Fibroblast of lung (primary cell): ENCODE measurements around the gene TPR. TPM values are rescaled to one million over a fixed set of nuclear protein-coding genes. Genes with fewer than 3 reads are reported as not detected.

Experiments used
- DNase-seq, 2 donors: peaks; one replicate each; pipeline versions ENCODE4 v3.0.0 to v3.0.0-alpha.2; 2010; ENCODE audit warnings: low read depth in 2 of 2
- H2AFZ ChIP-seq: 2 replicates; pipeline ENCODE4 v1.5.1; 2012; ENCODE audit warnings: low read length, control low read depth, inconsistent platforms
- H3K27ac ChIP-seq: 2 replicates; pipeline ENCODE4 v1.5.1; 2011; ENCODE audit warnings: low read length, control low read depth; ENCODE audit not compliant: insufficient read depth
- H3K27me3 ChIP-seq: 2 replicates; pipeline ENCODE4 v1.5.1; 2011; ENCODE audit warnings: mild to moderate bottlenecking, low read length; ENCODE audit not compliant: control insufficient read depth, insufficient read depth
- H3K36me3 ChIP-seq: 2 replicates; pipeline ENCODE4 v1.5.1; 2011; ENCODE audit warnings: low read length; ENCODE audit not compliant: control insufficient read depth, insufficient read depth
- H3K4me1 ChIP-seq: 2 replicates; pipeline ENCODE4 v1.5.1; 2011; ENCODE audit warnings: low read length; ENCODE audit not compliant: control insufficient read depth, insufficient read depth; ENCODE audit errors: extremely low read depth
- H3K4me2 ChIP-seq: 2 replicates; pipeline ENCODE4 v1.5.1; 2011; ENCODE audit warnings: low read length, control low read depth; ENCODE audit not compliant: insufficient read depth; ENCODE audit errors: extremely low read depth
- H3K4me3 ChIP-seq, 4 experiments: fragments of 200-600 bp in 1 of 4; sonication (generic) in 1 of 4; replicated peaks in 1 of 4; 2 replicates each; pipeline ENCODE4 v1.5.1; 2011 to 2016; ENCODE audit warnings: low read length in 4 of 4, low read depth in 3 of 4, mild to moderate bottlenecking in 3 of 4, control low read depth in 2 of 4, inconsistent platforms in 1 of 4, mixed read lengths in 1 of 4; ENCODE audit not compliant: insufficient read depth in 1 of 4; ENCODE audit errors: control extremely low read depth in 1 of 4
- H3K79me2 ChIP-seq: 2 replicates; pipeline ENCODE4 v1.5.1; 2012; ENCODE audit warnings: mild to moderate bottlenecking, low read length, inconsistent platforms; ENCODE audit not compliant: control insufficient read depth, insufficient read depth
- H3K9ac ChIP-seq: 2 replicates; pipeline ENCODE4 v1.5.1; 2011; ENCODE audit warnings: mild to moderate bottlenecking, low read length, control low read depth; ENCODE audit not compliant: insufficient read depth
- H3K9me3 ChIP-seq: 2 replicates; pipeline ENCODE4 v1.5.1; 2012; ENCODE audit warnings: low read depth, low read length; ENCODE audit not compliant: control insufficient read depth, insufficient read depth
- H4K20me1 ChIP-seq: 2 replicates; pipeline ENCODE4 v1.5.1; 2011; ENCODE audit warnings: low read length; ENCODE audit not compliant: control insufficient read depth, insufficient read depth; ENCODE audit errors: extremely low read depth
- CTCF ChIP-seq, 2 donors: IDR thresholded peaks in 1 of 2; conservative IDR thresholded peaks in 1 of 2; 1 replicate in 1 of 2; 2 replicates in 1 of 2; pipeline ENCODE4 v1.5.1; 2011 to 2012; ENCODE audit warnings: low read length in 2 of 2, control low read depth in 1 of 2, inconsistent platforms in 1 of 2, low read depth in 1 of 2, mild to moderate bottlenecking in 1 of 2
- EZH2 ChIP-seq: IDR thresholded peaks from 2 replicates; pipeline ENCODE4 v1.5.1; 2012; ENCODE audit warnings: low read length, control low read depth, mild to moderate bottlenecking; ENCODE audit errors: missing control alignments
- polyA plus RNA-seq, 2 donors: library from polyadenylated mRNA; depleted of rRNA in 1 of 2; stranded (reverse) in 1 of 2; unstranded in 1 of 2; fragments of >200 nt; gene quantifications; 2 replicates each; pipeline ENCODE4 v1.2.1, GENCODE V29; 2011 to 2012; ENCODE audit warnings: missing spikeins in 1 of 2
- total RNA-seq: library from RNA; depleted of rRNA; stranded (reverse); fragments of >200 nt; gene quantifications from 2 replicates; pipeline ENCODE4 v1.2.1, GENCODE V29; 2014

TPR gene
- total and polyA plus RNA-seq, 2 donors (not counting 1 experiment from before 2014, with no cell fraction given) = 37.4 to 65.1 TPM

GRCh38 chr1:186275822-186276221 is 99.2 kb downstream of the TPR start:
- Histone ChIP-seq H2AFZ (no peak overlapping the region), H3K27me3 (no peaks in the 10 kb centered on the region), H3K4me3 (no peak overlapping the region), H3K9me3 (no peaks in the 10 kb centered on the region), H3K4me2 (no peak overlapping the region), H3K36me3 (no peaks in the 10 kb centered on the region), H3K79me2 (no peaks in the 10 kb centered on the region), H3K9ac (no peak overlapping the region), H3K27ac (no peak overlapping the region), H3K4me1 (no peaks in the 10 kb centered on the region), H4K20me1 (no peaks in the 10 kb centered on the region)
- no peak for TF ChIP-seq EZH2
- no peak for TF ChIP-seq CTCF (conservative IDR thresholded peaks at IDR 0.05 in 1 of 2, IDR thresholded peaks at IDR 0.05 in 1 of 2; ENCODE audit: low read depth in 1 of 2, low read length in 2 of 2)
- DNase-seq = no peak

GRCh38 chr1:186272486-186272885 is 102.6 kb downstream of the TPR start:
- TF ChIP-seq EZH2 = no peak
- TF ChIP-seq CTCF (conservative IDR thresholded peaks at IDR 0.05 in 1 of 2, IDR thresholded peaks at IDR 0.05 in 1 of 2; ENCODE audit: low read depth in 1 of 2, low read length in 2 of 2) = no peak
- DNase-seq = no peak
- Histone ChIP-seq H3K36me3 (no peaks in the 10 kb centered on the region), H3K4me2 (no peak overlapping the region), H3K27ac (no peak overlapping the region), H3K9ac (no peak overlapping the region), H3K4me3 (no peak overlapping the region), H3K9me3 (no peaks in the 10 kb centered on the region), H4K20me1 (no peaks in the 10 kb centered on the region), H3K79me2 (no peaks in the 10 kb centered on the region), H3K4me1 (no peaks in the 10 kb centered on the region), H2AFZ (no peak overlapping the region), H3K27me3 (no peaks in the 10 kb centered on the region)

GRCh38 chr1:186271032-186271431 is 104.0 kb downstream of the TPR start:
- H3K9ac ChIP-seq = no peak overlapping the region
- no peak overlapping the region for H3K27ac ChIP-seq
- no peak for DNase-seq
- H3K36me3 ChIP-seq = no peaks in the 10 kb centered on the region
- H4K20me1 ChIP-seq = no peaks in the 10 kb centered on the region
- H2AFZ ChIP-seq = no peak overlapping the region
- no peaks in the 10 kb centered on the region for H3K4me1 ChIP-seq
- H3K79me2 ChIP-seq = no peaks in the 10 kb centered on the region
- H3K4me2 ChIP-seq = no peak overlapping the region
- TF ChIP-seq EZH2 = no peak
- no peak for TF ChIP-seq CTCF (conservative IDR thresholded peaks at IDR 0.05 in 1 of 2, IDR thresholded peaks at IDR 0.05 in 1 of 2; ENCODE audit: low read depth in 1 of 2, low read length in 2 of 2)
- H3K4me3 ChIP-seq = no peak overlapping the region
- H3K9me3 ChIP-seq = no peaks in the 10 kb centered on the region
- no peaks in the 10 kb centered on the region for H3K27me3 ChIP-seq

Other genes starting within 250 kb of the TPR start
- under 0.01 TPM in 1 of 2 replicates, not detected in the other for gene PRG4, start 79.0 kb downstream of the TPR start, total RNA-seq
- 0.02 and 0.06 TPM in 2 replicates for gene PRG4, start 79.0 kb downstream of the TPR start, polyA plus RNA-seq
- gene ODR4, start 585 bp upstream of the TPR start, total RNA-seq = 13.7 and 23.9 TPM in 2 replicates
- gene ODR4, start 585 bp upstream of the TPR start, polyA plus RNA-seq = 9.7 and 13.0 TPM in 2 replicates
- gene PDC, start 85.9 kb upstream of the TPR start, total RNA-seq = not detected in 2 replicates
- gene PDC, start 85.9 kb upstream of the TPR start, polyA plus RNA-seq = 0.07 TPM in 1 of 2 replicates, not detected in the other